Body of pancreas (tissue), 4 donors: Measurements from ENCODE around the gene TBC1D19. TPM values are rescaled to one million over a fixed set of nuclear protein-coding genes. Genes with fewer than 3 reads are reported as not detected.
"Not testable (repeated sequence)": the region's sequence is repeated elsewhere in the genome, so short reads cannot be mapped to it uniquely, and the experiment has no call there.

Experiments used
- ATAC-seq: fragments of 150-250 bp; one replicate; pipeline ENCODE4 v1.9.1; 2016
- DNase-seq, 4 donors: peaks; one replicate each; pipeline ENCODE4 v3.0.0-alpha.2; 2019
- H3K27ac ChIP-seq, 4 donors: fragments of 200-600 bp; sonication (generic); 1 replicate in 3 of 4; 2 replicates in 1 of 4; pipeline versions ENCODE4 v1.5.1 to v1.6.1; 2016 to 2019; ENCODE audit warnings: mild to moderate bottlenecking in 1 of 4, mixed read lengths in 1 of 4, moderate library complexity in 1 of 4
- H3K27me3 ChIP-seq, 2 donors: fragments of 200-600 bp; sonication (generic); one replicate each; pipeline ENCODE4 v1.6.0; 2016; ENCODE audit warnings: mild to moderate bottlenecking in 1 of 2
- H3K36me3 ChIP-seq, 2 donors: fragments of 200-600 bp; sonication (generic); replicated peaks in 1 of 2; 2 replicates each; pipeline ENCODE4 v1.5.1; 2016; ENCODE audit warnings: low read depth in 2 of 2; ENCODE audit not compliant: insufficient read depth in 1 of 2
- H3K4me1 ChIP-seq: fragments of 200-600 bp; sonication (generic); one replicate; pipeline ENCODE4 v1.6.0; 2016
- H3K4me3 ChIP-seq, 2 donors: fragments of 200-600 bp; sonication (generic); 1 replicate in 1 of 2; 2 replicates in 1 of 2; pipeline ENCODE4 v1.5.1; 2016 to 2019
- H3K9me3 ChIP-seq, 3 donors: fragments of 200-600 bp; sonication (generic); 1 replicate in 2 of 3; 2 replicates in 1 of 3; pipeline ENCODE4 v1.5.1; 2016
- CTCF ChIP-seq, 7 experiments: fragments of 450-650 bp in 4 of 7; fragments of 200-600 bp in 3 of 7; sonication (generic) in 3 of 7; IDR thresholded peaks; one replicate each; pipeline ENCODE4 v1.5.1; 2016 to 2019; ENCODE audit warnings: antibody characterized with exemption in 7 of 7
- POLR2A ChIP-seq, 3 donors: fragments of 450-650 bp; IDR thresholded peaks; one replicate each; pipeline ENCODE4 v1.6.1; 2016; ENCODE audit warnings: antibody characterized with exemption in 3 of 3, mild to moderate bottlenecking in 2 of 3
- WGBS, 2 donors: methylation state at CpG; one replicate each; pipeline ENCODE4 v1.1.5; 2017; 5-methylcytosine and 5-hydroxymethylcytosine counted together
- intact Hi-C: fragments of 100-400 bp; cut with DNase I; formaldehyde crosslinking; loops from one replicate; pipeline ENCODE4 v1.15.1; 2023
- total RNA-seq, 2 donors: library from RNA; depleted of rRNA; stranded (reverse); fragments of >200 nt; gene quantifications; one replicate each; pipeline ENCODE4 v1.1.0, GENCODE V29; 2016

The TBC1D19 gene
- total RNA-seq, 2 donors from 2014 or later, result 22.8 to 30.7 TPM

GRCh38 chr4:26682436-26682835, 98.6 kb downstream of the TBC1D19 start:
- Histone ChIP-seq H3K4me1 (peaks cover 5% of the 10 kb centered on the region), H3K27me3 (no peaks in the 10 kb centered on the region), H3K27ac (no peak overlapping the region), H3K9me3 (peaks cover 0 to 9% (median 0%) of the 10 kb centered on the region in 3 donors), H3K36me3 (no peaks in the 10 kb centered on the region), H3K4me3 (no peak overlapping the region)
- DNase-seq (no peak), ATAC-seq (no peak)
- no peak for TF ChIP-seq CTCF (IDR thresholded peaks at IDR 0.05)
- no peak for TF ChIP-seq POLR2A (IDR thresholded peaks at IDR 0.05)
- 87 to 94% methylated on average over 3 of the region's 3 CpGs for WGBS, 2 donors
- intact Hi-C loops, result no loop called here

DNA sequence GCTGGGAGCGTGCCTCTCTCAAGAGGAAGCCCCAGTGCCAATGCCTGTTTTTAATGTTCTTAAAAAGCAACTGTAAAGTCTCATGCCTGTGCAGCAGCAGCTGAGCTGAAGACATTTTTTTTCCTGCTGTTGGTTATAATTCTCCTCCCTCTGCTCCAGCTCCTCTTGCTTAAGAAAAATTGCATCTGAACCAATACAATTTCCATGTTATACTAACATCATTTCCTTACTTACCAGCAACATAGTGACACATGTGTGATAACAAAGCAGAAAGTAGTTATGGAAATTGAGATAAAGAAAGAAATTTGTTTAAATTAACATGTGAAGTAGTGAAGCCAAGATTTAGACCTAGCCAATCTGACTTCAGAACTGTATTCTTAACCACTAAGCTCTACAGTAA, 101.4 kb downstream of the TBC1D19 start:
- no peak overlapping the region for H3K27ac ChIP-seq
- no peak for ATAC-seq
- H3K4me3 ChIP-seq, result no peak overlapping the region
- no peaks in the 10 kb centered on the region for H3K27me3 ChIP-seq
- DNase-seq, result no peak
- intact Hi-C loops, result no loop called here
- no peaks in the 10 kb centered on the region for H3K36me3 ChIP-seq
- H3K4me1 ChIP-seq, result peaks cover 5% of the 10 kb centered on the region
- no peaks in the 10 kb centered on the region for H3K9me3 ChIP-seq
- TF ChIP-seq POLR2A (IDR thresholded peaks at IDR 0.05), result no peak
- TF ChIP-seq CTCF (IDR thresholded peaks at IDR 0.05), result no peak
- 96 to 100% methylated on average over 1 of the region's 1 CpG for WGBS, 2 donors

DNA sequence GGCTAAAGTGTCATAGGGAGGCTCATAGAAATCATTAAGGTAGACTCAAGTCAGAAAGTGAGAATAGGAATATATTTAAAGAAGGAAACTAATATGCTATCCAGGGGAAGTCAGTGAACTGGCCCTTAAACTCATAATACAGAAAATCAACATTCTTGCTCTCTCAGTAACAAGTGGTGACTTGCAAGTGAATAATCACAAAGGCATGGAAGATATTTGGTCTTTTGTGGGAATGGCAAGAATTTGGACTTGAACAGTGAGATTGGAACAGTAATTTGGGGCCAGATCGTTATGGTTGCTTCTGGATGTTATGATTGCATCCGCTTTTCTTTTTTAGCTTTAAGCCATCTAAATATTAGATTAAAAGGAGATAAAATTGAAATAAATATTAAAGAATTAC, 103.8 kb downstream of the TBC1D19 start:
- Histone ChIP-seq H3K27ac (no peak overlapping the region), H3K4me1 (peaks cover 5% of the 10 kb centered on the region), H3K4me3 (no peak overlapping the region), H3K27me3 (no peaks in the 10 kb centered on the region), H3K36me3 (no peaks in the 10 kb centered on the region), H3K9me3 (no peaks in the 10 kb centered on the region)
- 89 to 94% methylated on average over 2 of the region's 2 CpGs for WGBS, 2 donors
- TF ChIP-seq POLR2A (IDR thresholded peaks at IDR 0.05), result no peak
- no peak for TF ChIP-seq CTCF (IDR thresholded peaks at IDR 0.05)
- DNase-seq, result no peak
- intact Hi-C loops, result no loop called here
- ATAC-seq, result no peak

- Histone ChIP-seq H3K27ac (no peak overlapping the region), H3K27me3 (no peaks in the 10 kb centered on the region), H3K4me1 (no peaks in the 10 kb centered on the region), H3K9me3 (no peaks in the 10 kb centered on the region), H3K36me3 (no peaks in the 10 kb centered on the region), H3K4me3 (no peak overlapping the region)
- WGBS, 2 donors, result 76 to 86% methylated on average over 3 of the region's 3 CpGs
- intact Hi-C loops, result no loop called here
- no peak for TF ChIP-seq POLR2A (IDR thresholded peaks at IDR 0.05)
- no peak for TF ChIP-seq CTCF (IDR thresholded peaks at IDR 0.05)
- DNase-seq (no peak), ATAC-seq (no peak)
These were observed 106.6 kb downstream of the TBC1D19 start for GRCh38 chr4:26690506-26690905.

DNA sequence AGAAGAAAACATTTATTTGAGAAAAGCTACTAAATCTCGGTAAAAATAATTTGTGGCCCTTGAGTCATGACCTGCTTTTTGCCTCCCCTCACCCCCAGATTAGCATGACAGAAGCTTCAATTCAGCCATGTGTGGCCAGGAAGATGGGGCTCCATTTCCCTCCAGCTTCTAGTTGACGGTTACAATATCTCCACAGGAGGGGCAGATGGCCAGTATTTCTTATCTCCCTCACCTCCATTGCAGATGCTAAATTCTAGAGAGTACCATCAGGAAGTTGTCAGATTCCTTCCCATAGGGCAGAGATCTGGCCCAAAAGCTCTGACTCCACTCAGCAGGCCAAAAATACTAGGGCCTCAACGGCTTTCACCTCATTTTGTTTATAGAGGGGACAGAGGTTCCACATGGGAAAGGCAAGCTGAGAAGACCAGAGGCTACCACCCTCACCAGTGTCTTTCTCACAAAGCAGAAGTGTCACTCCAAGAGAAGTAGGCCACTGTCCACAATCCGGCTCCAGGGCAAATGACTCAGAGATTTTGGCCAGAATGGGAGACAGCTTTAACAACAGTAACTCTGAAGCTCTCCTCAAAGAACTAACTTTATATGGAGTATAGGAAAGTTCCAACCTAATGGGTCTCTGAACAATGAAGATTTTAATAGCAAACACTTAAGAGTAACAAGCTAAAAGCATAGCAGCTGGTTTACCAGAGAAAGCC, 108.3 kb downstream of the TBC1D19 start:
- Histone ChIP-seq H3K9me3 (no peaks in the 10 kb centered on the region), H3K4me1 (no peaks in the 10 kb centered on the region), H3K27me3 (no peaks in the 10 kb centered on the region), H3K4me3 (no peak overlapping the region), H3K36me3 (no peaks in the 10 kb centered on the region), H3K27ac (no peak overlapping the region)
- intact Hi-C loops, result no loop called here
- DNase-seq, result no peak
- ATAC-seq, result no peak
- no peak for TF ChIP-seq POLR2A (IDR thresholded peaks at IDR 0.05)
- TF ChIP-seq CTCF (IDR thresholded peaks at IDR 0.05), result no peak
- 94 to 98% methylated on average over 4 of the region's 4 CpGs for WGBS, 2 donors

GRCh38 chr4:26694131-26694530, 110.2 kb downstream of the TBC1D19 start:
- H3K4me1 ChIP-seq, H3K27me3 ChIP-seq, H3K27ac ChIP-seq, intact Hi-C loops, H3K9me3 ChIP-seq, ATAC-seq, H3K36me3 ChIP-seq, H3K4me3 ChIP-seq, DNase-seq: not testable (repeated sequence)
- WGBS, 2 donors, result 94 to 97% methylated on average over 6 to 13 of the region's 13 CpGs
